SK-N-MC (cell line): Measurements from ENCODE around the gene QSER1.

Experiments
- EZH2 ChIP-seq: fragments of 200-600 bp; sonication (generic); IDR thresholded peaks from one replicate; pipeline ENCODE4 v1.6.1; 2017; ENCODE audit warnings: antibody characterized with exemption
- POLR2AphosphoS5 ChIP-seq: IDR thresholded peaks from 2 replicates; pipeline ENCODE4 v1.6.1; 2012; ENCODE audit warnings: mild to moderate bottlenecking, low read depth, low read length, borderline replicate concordance

DNA sequence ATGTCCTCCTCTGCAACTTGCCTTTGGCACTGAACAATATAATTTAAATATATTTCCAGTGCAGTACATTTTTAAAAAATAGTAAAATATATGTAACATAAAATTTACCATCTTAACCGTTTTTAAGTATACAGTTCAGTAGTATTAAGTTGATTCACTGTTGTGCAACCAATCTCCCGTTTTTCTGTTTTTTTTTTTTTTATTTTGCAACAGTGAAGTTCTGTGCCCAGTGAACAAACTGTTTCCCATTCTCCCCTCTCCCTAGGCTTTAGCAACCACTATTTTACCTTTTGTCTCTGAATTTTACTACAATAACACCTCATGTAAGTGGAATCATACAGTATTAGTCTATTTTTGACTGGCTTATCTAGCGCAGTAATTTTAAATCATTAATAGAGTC, 49.1 kb upstream of the QSER1 start:
- TF ChIP-seq POLR2AphosphoS5 (no peak), EZH2 (no peak)
